Vein endothelial cell (primary cell): ENCODE data around the gene SLC2A5. TPM values are rescaled to one million over a fixed set of nuclear protein-coding genes. Genes with fewer than 3 reads are reported as not detected.

ENCODE experiments used
- small RNA-seq: library from RNA; depleted of rRNA; stranded (forward); fragments of <200 nt; gene quantifications from one replicate; pipeline ENCODE3, GENCODE V24; 2012
- total RNA-seq: library from RNA; depleted of rRNA; stranded (reverse); fragments of >200 nt; gene quantifications from 2 replicates; pipeline ENCODE4 v1.2.3, GENCODE V29; 2012

The SLC2A5 gene
- under 0.01 and 0.33 TPM in 2 replicates for total RNA-seq

GRCh38 chr1:9069326-9070100 is at the start of gene SLC2A5:
SLC2A5 (minus strand) TSS chr1:9069635; CDS start chr1:9069536, 99 bp downstream.

Small RNA genes within 50 kb of the gene (small RNA-seq; reads per million reads assigned to genes)
- 0.21 reads per million for gene RF00424

Other genes starting within 250 kb of the SLC2A5 start
- gene ENO1, start 190.9 kb downstream of the SLC2A5 start, total RNA-seq = 1,929 and 2,003 TPM in 2 replicates
- gene CA6, start 123.8 kb downstream of the SLC2A5 start, total RNA-seq = not detected in 2 replicates
- gene SLC2A7, start 43.2 kb downstream of the SLC2A5 start, total RNA-seq = not detected in 2 replicates
- gene GPR157, start 59.5 kb upstream of the SLC2A5 start, total RNA-seq = 3.9 and 4.9 TPM in 2 replicates
- 31.7 and 32.7 TPM in 2 replicates for gene H6PD, start 165.1 kb upstream of the SLC2A5 start, total RNA-seq
- gene SPSB1, start 223.3 kb upstream of the SLC2A5 start, total RNA-seq = 29.0 and 67.6 TPM in 2 replicates